ENCODE data around the gene CLCN1. TPM values are rescaled to one million over a fixed set of nuclear protein-coding genes. Genes with fewer than 3 reads are reported as not detected.
"Not testable (repeated sequence)": the region's sequence is repeated elsewhere in the genome, so short reads cannot be mapped to it uniquely, and the experiment has no call there.

Gene CLCN1
- total RNA-seq, 4 donors from 2014 or later: 0.24 to 0.79 TPM; not detected in 2

GRCh38 chr7:143389316-143390103 is 73.6 kb downstream of the CLCN1 start:
- peak; percentile 21 for DNase-seq (ENCODE audit: low spot score)
- no peak for ATAC-seq (ENCODE audit: low FRiP score)
- TF ChIP-seq, protein P1, sequence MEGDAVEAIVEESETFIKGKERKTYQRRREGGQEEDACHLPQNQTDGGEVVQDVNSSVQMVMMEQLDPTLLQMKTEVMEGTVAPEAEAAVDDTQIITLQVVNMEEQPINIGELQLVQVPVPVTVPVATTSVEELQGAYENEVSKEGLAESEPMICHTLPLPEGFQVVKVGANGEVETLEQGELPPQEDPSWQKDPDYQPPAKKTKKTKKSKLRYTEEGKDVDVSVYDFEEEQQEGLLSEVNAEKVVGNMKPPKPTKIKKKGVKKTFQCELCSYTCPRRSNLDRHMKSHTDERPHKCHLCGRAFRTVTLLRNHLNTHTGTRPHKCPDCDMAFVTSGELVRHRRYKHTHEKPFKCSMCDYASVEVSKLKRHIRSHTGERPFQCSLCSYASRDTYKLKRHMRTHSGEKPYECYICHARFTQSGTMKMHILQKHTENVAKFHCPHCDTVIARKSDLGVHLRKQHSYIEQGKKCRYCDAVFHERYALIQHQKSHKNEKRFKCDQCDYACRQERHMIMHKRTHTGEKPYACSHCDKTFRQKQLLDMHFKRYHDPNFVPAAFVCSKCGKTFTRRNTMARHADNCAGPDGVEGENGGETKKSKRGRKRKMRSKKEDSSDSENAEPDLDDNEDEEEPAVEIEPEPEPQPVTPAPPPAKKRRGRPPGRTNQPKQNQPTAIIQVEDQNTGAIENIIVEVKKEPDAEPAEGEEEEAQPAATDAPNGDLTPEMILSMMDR (IDR thresholded peaks at IDR 0.05): no peak

DNA sequence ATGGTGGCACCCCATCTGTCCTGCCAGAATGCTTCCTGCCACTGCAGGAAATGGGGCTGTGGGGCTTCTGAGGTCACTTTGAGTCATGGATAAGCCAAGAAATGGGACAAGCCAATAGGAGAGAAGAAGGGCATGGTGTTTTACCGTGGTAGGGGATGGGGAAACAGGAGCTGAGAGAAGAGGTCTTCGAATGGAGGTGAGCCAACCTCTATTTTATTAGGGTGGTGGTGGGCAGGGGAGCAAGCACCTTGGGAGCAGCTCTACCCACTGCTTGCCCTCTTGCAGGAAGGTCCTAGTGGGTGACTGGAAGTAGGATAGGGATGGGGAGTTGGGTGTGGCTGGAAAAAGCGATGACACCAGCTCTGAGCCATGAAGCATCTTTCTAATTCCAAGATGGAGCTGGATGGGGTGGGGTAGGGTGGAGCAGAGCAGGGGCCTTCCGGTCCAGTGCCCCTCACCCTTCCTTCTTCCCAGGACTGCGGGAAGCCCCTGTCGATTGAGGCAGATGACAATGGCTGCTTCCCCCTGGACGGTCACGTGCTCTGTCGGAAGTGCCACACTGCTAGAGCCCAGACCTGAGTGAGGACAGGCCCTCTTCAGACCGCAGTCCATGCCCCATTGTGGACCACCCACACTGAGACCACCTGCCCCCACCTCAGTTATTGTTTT is 74.3 kb downstream of the CLCN1 start:
- no peak for DNase-seq (ENCODE audit: low spot score)
- TF ChIP-seq, protein P1 (IDR thresholded peaks at IDR 0.05): no peak
- no peak for ATAC-seq (ENCODE audit: low FRiP score)

- TF ChIP-seq, protein P1 (IDR thresholded peaks at IDR 0.05): no peak
- no peak for DNase-seq (ENCODE audit: low spot score)
- no peak for ATAC-seq (ENCODE audit: low FRiP score)
These were observed 74.9 kb downstream of the CLCN1 start for GRCh38 chr7:143390773-143391317.

- ATAC-seq (ENCODE audit: low FRiP score): peak; percentile 77
- TF ChIP-seq, protein P1 (IDR thresholded peaks at IDR 0.05): no peak
- DNase-seq (ENCODE audit: low spot score): no peak
These were observed 75.8 kb downstream of the CLCN1 start for GRCh38 chr7:143391462-143392404.

- DNase-seq (ENCODE audit: low spot score); ATAC-seq (ENCODE audit: low FRiP score): not testable (repeated sequence)
These were observed 76.5 kb downstream of the CLCN1 start for GRCh38 chr7:143392427-143392826.

DNA sequence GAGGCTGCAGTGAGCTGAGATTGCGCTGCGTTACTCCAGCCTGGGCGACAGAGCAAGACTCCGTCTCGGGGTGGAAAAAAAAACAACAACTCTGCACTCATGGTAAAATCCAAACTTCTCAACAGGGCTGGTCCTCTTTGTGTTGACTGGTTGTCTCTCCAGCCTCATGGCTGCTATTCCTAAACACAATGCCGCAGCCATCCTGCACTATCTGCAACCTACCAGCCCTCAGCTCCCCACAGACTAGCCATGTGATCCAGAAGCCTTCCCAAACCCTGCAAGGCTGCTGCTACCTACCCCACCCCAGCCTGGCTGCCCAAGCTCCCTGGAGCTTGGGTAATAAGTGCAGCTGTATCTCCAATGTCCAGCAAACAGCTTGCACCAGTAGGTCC is 77.0 kb downstream of the CLCN1 start:
- TF ChIP-seq, protein P1 (IDR thresholded peaks at IDR 0.05): no peak
- DNase-seq (ENCODE audit: low spot score): no peak
- no peak for ATAC-seq (ENCODE audit: low FRiP score)

All from omental fat pad (tissue), 4 donors.